ENCODE results near the gene INO80B.

Gene INO80B

DNA sequence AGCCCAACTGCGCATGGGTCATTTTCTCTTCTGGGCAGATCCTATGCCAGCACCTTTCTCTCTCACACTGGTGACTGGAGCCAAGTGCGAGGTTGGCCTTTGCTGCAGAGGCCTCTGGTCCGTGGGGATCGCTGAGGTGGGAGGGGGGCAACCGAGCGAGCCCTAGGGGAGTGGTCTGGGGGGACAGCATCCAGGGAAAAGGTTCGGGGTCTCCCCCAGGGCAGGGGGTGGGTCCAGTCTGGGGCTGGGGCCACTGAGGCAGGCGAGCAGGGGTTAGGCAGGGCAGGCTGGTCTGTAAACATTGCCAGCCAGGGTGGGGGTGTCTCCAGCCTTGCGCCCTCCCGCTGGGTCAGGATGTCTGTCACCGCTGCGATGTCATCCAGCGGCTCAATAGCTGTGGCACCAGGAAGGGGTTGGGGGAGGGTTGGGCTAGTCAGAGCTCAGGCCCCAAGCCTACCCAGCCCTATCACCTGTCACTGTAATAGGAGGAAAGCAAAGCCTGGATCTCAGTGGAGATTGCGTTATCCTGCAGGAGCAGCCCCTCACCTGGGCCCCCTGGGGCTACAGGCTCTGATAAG, 28.6 kb upstream of the INO80B start:
- Histone ChIP-seq H3K9me3 (ENCODE audit: control insufficient read depth, insufficient read depth, low read length) (no peaks in the 10 kb centered on the region), H3K27me3 (ENCODE audit: control insufficient read depth, insufficient read depth, low read length) (no peaks in the 10 kb centered on the region), H3K4me3 (ENCODE audit: low read length) (no peak overlapping the region), H3K36me3 (ENCODE audit: control insufficient read depth, insufficient read depth, low read length) (peaks cover 29% of the 10 kb centered on the region), H3K27ac (ENCODE audit: low read length) (no peak overlapping the region), H3K4me1 (ENCODE audit: control insufficient read depth, insufficient read depth, low read length) (no peaks in the 10 kb centered on the region)
- no CpG with 5 or more reads among the region's 14 CpGs for WGBS (ENCODE audit: insufficient coverage, insufficient read length)
- no peak for DNase-seq (ENCODE audit: low read depth, low spot score)

DNA sequence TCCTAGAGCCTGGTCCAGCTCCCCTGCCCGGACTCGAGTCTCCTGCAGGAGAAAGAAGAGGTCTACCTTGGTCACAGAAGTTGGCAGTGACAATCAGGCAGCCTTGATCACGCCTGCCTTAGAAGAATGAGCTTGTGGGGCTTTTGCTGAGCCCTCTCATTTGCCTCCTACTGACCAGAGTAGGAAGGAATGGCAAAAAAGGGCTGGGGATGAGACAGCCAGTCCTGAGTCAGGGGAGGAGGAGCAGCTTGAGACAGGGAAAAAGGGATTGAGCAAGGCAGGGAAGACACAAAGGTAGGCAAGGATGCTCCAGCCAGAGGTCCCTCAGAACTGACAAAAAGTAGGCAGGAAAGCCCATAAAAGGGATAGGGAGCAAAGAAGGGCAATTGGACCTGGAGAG, 27.3 kb upstream of the INO80B start:
- Histone ChIP-seq H3K4me3 (ENCODE audit: low read length) (no peak overlapping the region), H3K36me3 (ENCODE audit: control insufficient read depth, insufficient read depth, low read length) (peaks cover 36% of the 10 kb centered on the region), H3K27me3 (ENCODE audit: control insufficient read depth, insufficient read depth, low read length) (no peaks in the 10 kb centered on the region), H3K9me3 (ENCODE audit: control insufficient read depth, insufficient read depth, low read length) (no peaks in the 10 kb centered on the region), H3K4me1 (ENCODE audit: control insufficient read depth, insufficient read depth, low read length) (no peaks in the 10 kb centered on the region), H3K27ac (ENCODE audit: low read length) (no peak overlapping the region)
- WGBS (ENCODE audit: insufficient coverage, insufficient read length) = no CpG with 5 or more reads among the region's 3 CpGs
- no peak for DNase-seq (ENCODE audit: low read depth, low spot score)

DNA sequence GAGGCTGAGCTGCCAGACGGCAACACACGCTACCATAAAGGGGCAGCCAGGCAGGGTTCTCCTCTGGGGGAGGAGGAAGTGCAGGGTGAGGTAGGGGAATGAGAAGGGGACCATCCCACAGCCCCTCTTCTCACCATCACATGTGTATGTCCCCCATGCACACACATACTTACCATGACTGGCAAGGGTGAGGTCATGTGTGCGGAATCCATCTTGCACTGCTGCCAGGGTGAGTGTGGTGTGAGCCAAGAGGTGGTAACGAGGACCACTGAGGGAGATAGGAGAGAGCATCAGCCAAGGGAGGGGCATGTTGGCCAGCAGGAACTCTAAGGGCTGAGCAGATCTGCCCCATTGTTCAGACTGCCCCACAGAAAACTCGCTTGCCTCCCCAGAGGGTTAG, 26.2 kb upstream of the INO80B start:
- Histone ChIP-seq H3K9me3 (ENCODE audit: control insufficient read depth, insufficient read depth, low read length) (no peaks in the 10 kb centered on the region), H3K27me3 (ENCODE audit: control insufficient read depth, insufficient read depth, low read length) (no peaks in the 10 kb centered on the region), H3K4me3 (ENCODE audit: low read length) (no peak overlapping the region), H3K36me3 (ENCODE audit: control insufficient read depth, insufficient read depth, low read length) (peaks cover 36% of the 10 kb centered on the region), H3K4me1 (ENCODE audit: control insufficient read depth, insufficient read depth, low read length) (no peaks in the 10 kb centered on the region), H3K27ac (ENCODE audit: low read length) (no peak overlapping the region)
- DNase-seq (ENCODE audit: low read depth, low spot score) = no peak
- WGBS (ENCODE audit: insufficient coverage, insufficient read length) = no CpG with 5 or more reads among the region's 5 CpGs

DNA sequence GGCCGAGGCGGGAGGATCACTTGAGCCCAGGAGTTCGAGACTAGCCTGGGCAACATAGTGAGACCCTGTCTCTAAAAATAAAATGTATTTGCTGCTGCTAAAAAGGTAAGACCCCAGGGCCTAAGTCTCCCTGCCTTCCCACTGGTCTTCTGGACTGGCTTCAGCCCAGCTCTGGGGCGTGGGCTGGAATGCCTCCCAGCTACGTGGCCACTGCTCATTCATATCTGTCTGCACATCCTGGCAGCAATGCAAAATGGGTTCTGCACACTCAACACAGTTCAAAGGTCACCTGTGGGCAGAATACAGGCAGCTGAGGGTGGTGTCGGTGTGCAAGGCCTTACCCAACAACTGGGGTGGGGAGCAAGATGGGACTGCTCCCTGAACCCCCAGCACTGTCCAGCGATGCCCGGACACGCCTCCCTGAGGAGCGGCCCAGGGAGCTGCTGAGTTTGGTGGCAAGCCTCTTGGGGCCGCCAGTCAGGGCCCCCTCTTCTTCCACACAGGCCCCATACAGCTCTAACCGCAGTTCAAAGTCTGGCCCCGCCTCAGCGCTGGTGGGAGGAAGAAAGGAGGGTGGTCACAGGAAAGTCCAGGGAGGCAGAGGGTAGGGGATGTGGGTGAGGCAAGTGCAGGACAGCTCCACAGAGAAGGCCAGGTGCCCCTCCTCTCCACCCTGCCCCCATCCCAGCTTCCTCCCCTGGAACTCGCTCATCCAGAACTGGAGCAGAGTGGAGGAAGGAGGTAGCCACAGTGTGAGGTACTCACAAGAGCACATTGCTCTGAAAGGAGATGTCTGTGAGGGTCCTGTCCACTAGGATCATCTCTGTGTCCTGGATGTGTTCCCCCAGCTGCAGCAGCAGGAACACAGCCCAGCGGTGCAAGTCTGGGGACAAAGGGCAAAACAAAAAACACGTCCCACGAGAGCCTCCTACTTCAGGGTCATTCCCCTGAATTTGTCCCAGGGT, 25.1 kb upstream of the INO80B start:
- H3K27ac ChIP-seq (ENCODE audit: low read length) = no peak overlapping the region
- no peaks in the 10 kb centered on the region for H3K4me1 ChIP-seq (ENCODE audit: control insufficient read depth, insufficient read depth, low read length)
- H3K4me3 ChIP-seq (ENCODE audit: low read length) = no peak overlapping the region
- H3K36me3 ChIP-seq (ENCODE audit: control insufficient read depth, insufficient read depth, low read length) = peaks cover 36% of the 10 kb centered on the region
- no peaks in the 10 kb centered on the region for H3K9me3 ChIP-seq (ENCODE audit: control insufficient read depth, insufficient read depth, low read length)
- H3K27me3 ChIP-seq (ENCODE audit: control insufficient read depth, insufficient read depth, low read length) = no peaks in the 10 kb centered on the region
- DNase-seq (ENCODE audit: low read depth, low spot score) = no peak
- no CpG with 5 or more reads among the region's 18 CpGs for WGBS (ENCODE audit: insufficient coverage, insufficient read length)

- no peaks in the 10 kb centered on the region for H3K9me3 ChIP-seq (ENCODE audit: control insufficient read depth, insufficient read depth, low read length)
- no peak overlapping the region for H3K4me3 ChIP-seq (ENCODE audit: low read length)
- H3K27me3 ChIP-seq (ENCODE audit: control insufficient read depth, insufficient read depth, low read length) = no peaks in the 10 kb centered on the region
- no peak overlapping the region for H3K27ac ChIP-seq (ENCODE audit: low read length)
- peaks cover 36% of the 10 kb centered on the region for H3K36me3 ChIP-seq (ENCODE audit: control insufficient read depth, insufficient read depth, low read length)
- WGBS (ENCODE audit: insufficient coverage, insufficient read length) = no CpG with 5 or more reads among the region's 11 CpGs
- DNase-seq (ENCODE audit: low read depth, low spot score) = no peak
- no peaks in the 10 kb centered on the region for H3K4me1 ChIP-seq (ENCODE audit: control insufficient read depth, insufficient read depth, low read length)
Measured at GRCh38 chr2:74430502-74430901, 24.4 kb upstream of the INO80B start.

DNA sequence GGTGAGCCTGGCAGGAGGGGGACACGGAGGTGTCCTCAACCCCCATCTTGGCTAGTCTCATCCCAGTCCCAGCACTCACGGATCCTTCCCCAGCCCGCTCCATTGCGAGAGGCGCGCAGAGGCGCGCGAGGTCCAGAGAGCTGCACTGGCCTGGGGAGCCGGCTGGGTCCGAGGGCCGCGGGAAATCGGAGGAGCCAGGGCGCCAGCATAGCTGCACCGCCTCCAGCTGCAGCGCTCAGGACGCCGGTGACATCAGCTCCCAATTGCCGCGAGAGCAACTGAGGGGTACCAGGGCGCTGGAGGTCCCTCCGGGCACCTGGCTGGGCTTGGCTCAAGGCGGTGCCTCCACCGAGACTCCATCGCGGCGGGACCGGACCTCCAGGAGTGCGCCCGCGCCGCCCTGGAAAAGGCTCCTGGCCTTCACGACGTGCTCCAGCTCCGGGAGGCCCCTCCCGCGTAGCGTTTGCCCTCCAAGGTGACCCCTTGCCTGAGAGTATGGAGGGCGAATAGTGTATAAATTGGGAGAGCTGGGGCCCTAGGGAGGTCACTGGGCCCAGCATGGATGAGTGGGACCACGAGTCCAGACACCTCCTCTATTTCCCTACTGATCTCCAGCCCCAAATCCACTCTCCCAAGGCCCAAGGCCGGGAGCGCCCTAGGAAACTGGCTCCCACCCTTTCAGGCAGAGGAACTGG, 18.6 kb upstream of the INO80B start:
- DNase-seq (ENCODE audit: low read depth, low spot score) = no peak
- no CpG with 5 or more reads among the region's 43 CpGs for WGBS (ENCODE audit: insufficient coverage, insufficient read length)
- Histone ChIP-seq H3K27me3 (ENCODE audit: control insufficient read depth, insufficient read depth, low read length) (no peaks in the 10 kb centered on the region), H3K9me3 (ENCODE audit: control insufficient read depth, insufficient read depth, low read length) (no peaks in the 10 kb centered on the region), H3K4me1 (ENCODE audit: control insufficient read depth, insufficient read depth, low read length) (0 out of 2 replicates have a peak, but pooled peaks cover 4% of the 10 kb centered on the region), H3K36me3 (ENCODE audit: control insufficient read depth, insufficient read depth, low read length) (peaks cover 6% of the 10 kb centered on the region), H3K27ac (ENCODE audit: low read length) (no peak overlapping the region), H3K4me3 (ENCODE audit: low read length) (no peak overlapping the region)

GRCh38 chr2:74436848-74437695, 17.8 kb upstream of the INO80B start:
- WGBS (ENCODE audit: insufficient coverage, insufficient read length) = no CpG with 5 or more reads among the region's 6 CpGs
- no peak for DNase-seq (ENCODE audit: low read depth, low spot score)
- H3K36me3 ChIP-seq (ENCODE audit: control insufficient read depth, insufficient read depth, low read length) = peaks cover 4% of the 10 kb centered on the region
- H3K27me3 ChIP-seq (ENCODE audit: control insufficient read depth, insufficient read depth, low read length) = no peaks in the 10 kb centered on the region
- H3K27ac ChIP-seq (ENCODE audit: low read length) = no peak overlapping the region
- H3K9me3 ChIP-seq (ENCODE audit: control insufficient read depth, insufficient read depth, low read length) = no peaks in the 10 kb centered on the region
- 0 out of 2 replicates have a peak, but pooled peaks cover 4% of the 10 kb centered on the region for H3K4me1 ChIP-seq (ENCODE audit: control insufficient read depth, insufficient read depth, low read length)
- H3K4me3 ChIP-seq (ENCODE audit: low read length) = no peak overlapping the region

DNA sequence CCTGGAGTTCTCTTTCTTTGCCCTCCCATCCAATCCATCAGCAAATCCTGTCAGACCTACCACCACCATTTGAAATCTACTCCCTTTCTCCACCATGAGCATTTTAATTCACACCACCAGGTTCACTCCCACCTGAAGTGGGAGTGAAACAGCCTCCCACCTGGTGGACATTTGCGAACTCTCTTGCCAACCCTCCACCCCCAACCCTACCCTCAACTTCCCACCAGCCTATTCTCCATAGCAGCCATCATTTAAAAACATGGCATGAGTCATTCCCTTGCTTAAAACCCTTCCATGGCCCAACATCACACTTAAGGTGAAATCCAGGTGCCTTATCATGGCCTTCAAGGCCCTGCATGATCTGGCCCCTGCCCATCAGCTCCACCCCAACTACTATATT, 16.6 kb upstream of the INO80B start:
- Histone ChIP-seq H3K4me3 (ENCODE audit: low read length) (no peak overlapping the region), H3K4me1 (ENCODE audit: control insufficient read depth, insufficient read depth, low read length) (0 out of 2 replicates have a peak, but pooled peaks cover 4% of the 10 kb centered on the region), H3K9me3 (ENCODE audit: control insufficient read depth, insufficient read depth, low read length) (no peaks in the 10 kb centered on the region), H3K27ac (ENCODE audit: low read length) (no peak overlapping the region), H3K36me3 (ENCODE audit: control insufficient read depth, insufficient read depth, low read length) (no peaks in the 10 kb centered on the region), H3K27me3 (ENCODE audit: control insufficient read depth, insufficient read depth, low read length) (no peaks in the 10 kb centered on the region)
- no peak for DNase-seq (ENCODE audit: low read depth, low spot score)
- no CpG with 5 or more reads among the region's 1 CpG for WGBS (ENCODE audit: insufficient coverage, insufficient read length)

DNA sequence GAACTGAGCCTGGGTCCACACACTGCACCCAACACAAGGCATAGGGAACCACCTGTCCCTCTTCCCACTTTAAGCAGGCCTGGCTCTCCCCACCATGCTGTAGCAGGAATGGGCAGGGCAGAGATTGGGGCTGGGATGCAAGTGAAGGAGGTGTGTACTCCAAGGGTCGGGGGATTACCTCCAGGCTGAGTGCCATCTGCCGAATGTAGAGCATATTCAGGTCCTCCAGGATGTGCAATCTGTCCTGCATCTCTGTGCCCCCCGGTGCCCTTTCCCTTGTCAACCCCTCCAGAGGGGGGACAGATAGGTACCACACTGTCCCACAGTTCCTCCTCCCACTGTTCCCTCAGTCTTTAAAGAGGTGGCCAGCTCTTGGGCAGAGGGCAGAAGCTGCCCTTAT, 15.5 kb upstream of the INO80B start:
- no peak for DNase-seq (ENCODE audit: low read depth, low spot score)
- Histone ChIP-seq H3K27ac (ENCODE audit: low read length) (no peak overlapping the region), H3K27me3 (ENCODE audit: control insufficient read depth, insufficient read depth, low read length) (no peaks in the 10 kb centered on the region), H3K9me3 (ENCODE audit: control insufficient read depth, insufficient read depth, low read length) (no peaks in the 10 kb centered on the region), H3K36me3 (ENCODE audit: control insufficient read depth, insufficient read depth, low read length) (no peaks in the 10 kb centered on the region), H3K4me3 (ENCODE audit: low read length) (no peak overlapping the region), H3K4me1 (ENCODE audit: control insufficient read depth, insufficient read depth, low read length) (0 out of 2 replicates have a peak, but pooled peaks cover 4% of the 10 kb centered on the region)
- WGBS (ENCODE audit: insufficient coverage, insufficient read length) = no CpG with 5 or more reads among the region's 3 CpGs

Measured in iPS DF 6.9 (cell line).